DMS 273 (cell line): Measurements from ENCODE around the gene SPATA9.

Experiments used
- DNase-seq: peaks from one replicate; lab custom pipeline; 2025; ENCODE audit not compliant: unreplicated experiment; lab: John Stamatoyannopoulos, UW

SPATA9 gene

DNA sequence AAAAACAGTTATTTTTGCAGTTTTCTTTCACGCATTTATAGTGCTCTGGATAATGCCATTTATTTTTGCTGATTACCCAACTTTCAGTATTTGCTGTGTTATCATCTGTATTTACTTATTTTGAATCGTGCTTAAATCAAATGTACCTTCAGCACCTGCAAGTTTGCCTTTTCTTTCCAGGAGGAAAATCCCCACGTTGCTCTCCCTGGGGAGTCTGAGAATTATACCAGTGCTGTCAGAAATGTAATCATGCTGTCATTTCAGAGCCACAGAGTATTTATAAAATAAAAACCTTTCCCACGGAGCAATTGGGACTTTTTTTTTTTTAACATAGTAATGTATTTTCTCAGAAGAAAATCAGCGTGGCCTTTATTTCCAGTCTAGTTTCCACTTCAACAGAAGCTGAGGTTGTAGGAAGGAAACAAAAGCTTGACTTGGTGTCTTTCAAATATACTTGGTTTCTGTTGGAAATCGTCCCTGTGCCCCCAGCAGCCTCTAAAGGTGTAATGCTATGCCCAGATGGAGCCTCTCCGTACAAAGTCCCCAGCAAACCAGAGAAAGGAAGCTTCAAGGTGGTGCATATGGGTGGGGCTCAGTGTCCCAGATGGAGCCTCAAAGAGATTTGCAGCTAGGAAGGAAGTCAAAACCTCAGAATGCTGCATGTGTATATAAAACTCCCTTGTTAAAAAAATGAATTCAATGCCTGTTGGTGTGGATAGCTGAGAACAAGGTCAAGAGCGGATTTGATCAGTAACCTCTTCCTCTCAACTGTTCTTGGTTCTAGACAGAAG lies 60.8 kb downstream of the SPATA9 start:
- DNase-seq = no peak

GRCh38 chr5:95620870-95621838 lies 61.6 kb downstream of the SPATA9 start:
- peak; percentile 80 for DNase-seq

- DNase-seq = peak; percentile 88
These were observed 62.5 kb downstream of the SPATA9 start, which contains the start of gene GPR150 for GRCh38 chr5:95620030-95620869. Gene GPR150 (plus strand): TSS chr5:95620087. CDS start chr5:95620276, 189 bp downstream.

GRCh38 chr5:95619514-95620029 lies 63.2 kb downstream of the SPATA9 start:
- no peak for DNase-seq

DNA sequence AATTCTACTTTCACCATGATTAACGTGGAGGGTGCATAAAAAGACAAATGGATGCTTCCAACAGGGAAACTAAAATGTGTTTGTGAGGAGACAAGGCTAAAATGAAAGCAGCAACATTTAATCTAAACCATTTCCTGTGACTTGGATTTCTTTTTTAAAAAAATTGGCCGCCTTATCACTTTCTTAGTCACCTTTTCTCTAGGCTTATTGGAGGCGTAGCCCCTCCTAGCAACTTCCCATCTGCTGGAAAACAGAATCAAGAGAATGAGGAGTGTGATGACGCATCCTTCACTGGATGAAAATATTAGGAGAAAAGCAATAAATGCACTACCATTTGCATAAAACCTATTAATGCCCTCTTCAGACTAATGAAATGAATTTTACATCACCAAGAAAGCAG lies 63.7 kb downstream of the SPATA9 start:
- no peak for DNase-seq

DNA sequence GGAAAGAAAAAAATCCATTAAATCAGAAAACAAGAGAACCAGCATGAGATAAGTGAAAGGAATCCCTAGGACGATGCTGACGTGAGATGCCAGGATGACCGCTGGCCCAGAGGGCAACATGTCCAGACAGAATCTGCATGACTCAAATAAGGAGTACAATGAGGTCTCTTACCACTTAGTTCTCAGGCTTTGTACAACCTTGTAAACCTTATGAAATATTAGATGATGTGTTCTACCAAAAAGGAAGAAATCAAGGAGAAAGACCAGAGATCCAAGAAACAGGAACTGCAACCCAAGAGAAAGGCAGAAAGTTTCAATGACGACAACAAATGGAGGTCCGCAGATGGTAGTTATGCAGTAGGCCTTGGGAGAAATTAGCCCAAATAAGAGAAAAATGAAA lies 65.7 kb downstream of the SPATA9 start:
- DNase-seq = no peak

GRCh38 chr5:95615164-95615467 lies 67.7 kb downstream of the SPATA9 start:
- no peak for DNase-seq

DNA sequence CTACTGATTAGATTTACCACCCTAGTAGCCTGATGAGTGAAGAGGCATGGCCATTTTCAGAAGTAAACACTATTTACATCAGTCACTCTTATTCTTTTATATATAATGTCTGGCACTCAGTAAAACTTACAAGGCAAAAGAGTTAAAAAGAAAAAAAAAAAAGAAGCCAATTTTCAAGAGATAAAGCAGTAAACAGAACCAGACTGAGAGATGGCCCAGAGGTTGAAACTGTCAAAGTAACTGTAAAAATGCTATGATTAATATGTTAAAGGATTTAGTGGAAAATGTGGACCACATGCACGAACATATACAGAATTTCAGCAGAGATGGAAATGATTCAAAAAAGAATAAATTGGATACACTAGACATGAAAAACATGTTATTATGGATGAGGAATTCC lies 69.3 kb downstream of the SPATA9 start:
- no peak for DNase-seq

- no peak for DNase-seq
These were observed 71.4 kb downstream of the SPATA9 start for GRCh38 chr5:95611396-95611795.

DNA sequence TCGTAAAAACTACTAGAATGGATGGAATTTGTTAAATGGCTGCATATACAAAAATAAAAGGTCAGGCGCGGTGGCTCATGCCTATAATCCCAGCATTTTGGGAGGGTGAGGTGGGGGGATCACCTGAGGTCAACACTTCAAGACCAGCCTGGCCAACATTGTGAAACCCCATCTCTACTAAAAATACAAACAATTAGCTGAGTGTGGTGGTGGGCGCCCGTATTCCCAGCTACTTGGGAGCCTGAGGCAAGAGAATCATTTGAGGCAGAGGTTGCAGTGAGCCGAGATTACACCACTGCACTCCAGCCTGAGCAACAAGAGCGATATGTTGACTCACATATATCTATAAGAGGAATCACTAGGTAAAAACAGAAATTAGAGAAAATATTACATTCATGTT lies 72.2 kb downstream of the SPATA9 start:
- no peak for DNase-seq

DNA sequence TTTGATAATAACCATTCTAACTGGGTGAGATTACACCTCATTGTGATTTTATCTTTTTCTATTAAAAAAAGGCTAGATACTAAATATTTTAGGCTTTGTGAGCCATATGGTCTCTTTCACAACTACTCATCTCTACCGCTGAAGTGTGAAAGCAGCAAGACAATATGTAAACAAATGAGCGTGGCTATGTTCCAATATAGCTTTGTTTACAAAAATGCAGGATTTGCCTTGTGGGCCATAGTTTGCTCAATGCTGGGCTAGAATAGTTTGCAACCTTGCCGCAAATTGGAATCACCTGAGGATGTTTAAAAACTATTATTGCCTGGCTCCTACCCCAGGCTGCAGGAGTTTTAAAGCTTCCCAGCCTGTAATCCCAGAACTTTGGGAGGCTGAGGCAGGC lies 73.1 kb downstream of the SPATA9 start:
- DNase-seq = no peak
